ENCODE data around the gene MLXIPL. TPM values are rescaled to one million over a fixed set of nuclear protein-coding genes. Genes with fewer than 3 reads are reported as not detected.
A peak's percentile ranks its signal among the peaks of the same experiment; 100 is the strongest.

MLXIPL gene
- total RNA-seq, 1 donor from 2014 or later, result not detected

GRCh38 chr7:73631558-73631957, 7.2 kb upstream of the MLXIPL start:
- Mint-ChIP-seq H3K9me3 (ENCODE audit: low read depth) (no peaks in the 10 kb centered on the region), H3K4me1 (ENCODE audit: low read depth) (peaks cover 19% of the 10 kb centered on the region), H3K27ac (ENCODE audit: unreplicated experiment) (no peak overlapping the region), H3K4me3 (ENCODE audit: unreplicated experiment) (no peak overlapping the region), H3K36me3 (ENCODE audit: low read depth) (no peaks in the 10 kb centered on the region), H3K27me3 (ENCODE audit: low read depth) (peaks cover 18% of the 10 kb centered on the region)
- TF ChIP-seq CTCF (IDR thresholded peaks at IDR 0.05), result no peak
- DNase-seq (ENCODE audit: low spot score), result no peak

- H3K4me3 Mint-ChIP-seq (ENCODE audit: unreplicated experiment), result no peak overlapping the region
- H3K36me3 Mint-ChIP-seq (ENCODE audit: low read depth), result no peaks in the 10 kb centered on the region
- no peak for TF ChIP-seq CTCF (IDR thresholded peaks at IDR 0.05)
These were observed 4.2 kb upstream of the MLXIPL start for GRCh38 chr7:73628504-73628903.

GRCh38 chr7:73626814-73627213, 2.5 kb upstream of the MLXIPL start:
- peaks cover 5% of the 10 kb centered on the region for H3K4me1 Mint-ChIP-seq (ENCODE audit: low read depth)
- DNase-seq (ENCODE audit: low spot score), result no peak
- TF ChIP-seq CTCF (IDR thresholded peaks at IDR 0.05), result peak; percentile 37
- H3K27ac Mint-ChIP-seq (ENCODE audit: unreplicated experiment), result no peak overlapping the region
- peaks cover 30% of the 10 kb centered on the region for H3K27me3 Mint-ChIP-seq (ENCODE audit: low read depth)
- H3K4me3 Mint-ChIP-seq (ENCODE audit: unreplicated experiment), result no peak overlapping the region
- no peaks in the 10 kb centered on the region for H3K36me3 Mint-ChIP-seq (ENCODE audit: low read depth)
- H3K9me3 Mint-ChIP-seq (ENCODE audit: low read depth), result no peaks in the 10 kb centered on the region

More at GRCh38 chr7:73628504-73628903, 4.2 kb upstream of the MLXIPL start:
- H3K27ac Mint-ChIP-seq (ENCODE audit: unreplicated experiment), result no peak overlapping the region
- H3K4me1 Mint-ChIP-seq (ENCODE audit: low read depth), result peaks cover 3% of the 10 kb centered on the region
- no peak for DNase-seq (ENCODE audit: low spot score)
- H3K9me3 Mint-ChIP-seq (ENCODE audit: low read depth), result no peaks in the 10 kb centered on the region
- H3K27me3 Mint-ChIP-seq (ENCODE audit: low read depth), result peaks cover 21% of the 10 kb centered on the region

GRCh38 chr7:73625276-73625675, 954 bp upstream of the MLXIPL start:
- DNase-seq (ENCODE audit: low spot score), result no peak
- no peak overlapping the region for H3K4me3 Mint-ChIP-seq (ENCODE audit: unreplicated experiment)
- H3K4me1 Mint-ChIP-seq (ENCODE audit: low read depth), result peaks cover 5% of the 10 kb centered on the region
- no peaks in the 10 kb centered on the region for H3K36me3 Mint-ChIP-seq (ENCODE audit: low read depth)
- no peaks in the 10 kb centered on the region for H3K9me3 Mint-ChIP-seq (ENCODE audit: low read depth)
- H3K27ac Mint-ChIP-seq (ENCODE audit: unreplicated experiment), result no peak overlapping the region
- TF ChIP-seq CTCF (IDR thresholded peaks at IDR 0.05), result no peak
- peaks cover 30% of the 10 kb centered on the region for H3K27me3 Mint-ChIP-seq (ENCODE audit: low read depth)

- H3K36me3 Mint-ChIP-seq (ENCODE audit: low read depth), result no peaks in the 10 kb centered on the region
- TF ChIP-seq CTCF (IDR thresholded peaks at IDR 0.05), result no peak
- H3K27me3 Mint-ChIP-seq (ENCODE audit: low read depth), result peaks cover 30% of the 10 kb centered on the region
- H3K4me3 Mint-ChIP-seq (ENCODE audit: unreplicated experiment), result no peak overlapping the region
- no peak for DNase-seq (ENCODE audit: low spot score)
- H3K4me1 Mint-ChIP-seq (ENCODE audit: low read depth), result peaks cover 5% of the 10 kb centered on the region
- no peaks in the 10 kb centered on the region for H3K9me3 Mint-ChIP-seq (ENCODE audit: low read depth)
- H3K27ac Mint-ChIP-seq (ENCODE audit: unreplicated experiment), result no peak overlapping the region
These were observed 313 bp upstream of the MLXIPL start for GRCh38 chr7:73624669-73625001.

Measured in chondrocyte (in vitro differentiated cells).